ENCODE measurements around the gene EBF3.

DNA sequence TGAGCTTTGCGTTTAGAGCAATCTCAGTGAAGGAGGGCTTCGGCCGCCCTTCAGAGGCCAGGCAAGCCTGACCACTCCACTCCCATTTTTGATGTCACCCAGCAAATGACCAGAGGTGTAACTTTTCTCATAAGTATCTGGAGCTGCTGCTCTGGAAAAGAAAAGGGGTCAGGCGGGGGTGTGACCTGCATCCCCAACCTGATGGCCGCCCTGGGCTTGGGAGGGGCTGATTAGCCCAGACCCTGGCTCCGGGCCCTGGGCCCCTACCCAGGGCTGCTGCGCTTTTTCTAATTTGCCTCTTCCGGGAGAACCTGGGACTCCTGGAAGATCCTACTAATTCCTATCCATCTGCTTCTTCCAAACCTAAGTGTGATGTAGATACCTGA lies 9.6 kb upstream of the EBF3 start:
- TF ChIP-seq POLR2AphosphoS5 (IDR thresholded peaks at IDR 0.05; ENCODE audit: low read depth, low read length) = no peak
- TF ChIP-seq TAF1 (IDR thresholded peaks at IDR 0.05; ENCODE audit: borderline replicate concordance, low read depth, low read length) = no peak
- TF ChIP-seq POLR2A (IDR thresholded peaks at IDR 0.05; ENCODE audit: low read depth, low read length) = no peak

Measured in GM12892 (cell line).